K562 (cell line): ENCODE data around the gene ARFGEF3. TPM values are rescaled to one million over a fixed set of nuclear protein-coding genes. Genes with fewer than 3 reads are reported as not detected.

ENCODE experiments used
- ATF1 ChIP-seq, 2 experiments: fragments of 450-650 bp in 1 of 2; IDR thresholded peaks; 2 replicates each; pipeline ENCODE4 v1.6.1; 2016; ENCODE audit warnings: missing compliant biosample characterization in 1 of 2, missing genetic modification characterization in 1 of 2
- KDM5B ChIP-seq: fragments of 200-600 bp; sonication (generic); IDR thresholded peaks from 2 replicates; pipeline ENCODE4 v1.6.1; 2012; ENCODE audit warnings: low read depth, mild to moderate bottlenecking, moderate library complexity, low read length, control low read depth, inconsistent platforms; ENCODE audit not compliant: insufficient replicate concordance
- KLF6 ChIP-seq: fragments of 250-450 bp; sonication (Bioruptor Pico); IDR thresholded peaks from 2 replicates; pipeline ENCODE4 v1.4.0; 2020; ENCODE audit warnings: mild to moderate bottlenecking, moderate library complexity, borderline replicate concordance
- MTA2 ChIP-seq: fragments of 450-650 bp; IDR thresholded peaks from 2 replicates; pipeline ENCODE4 v1.6.1; 2016; ENCODE audit warnings: low read depth
- NCOA2 ChIP-seq, 2 experiments: fragments of 450-650 bp; IDR thresholded peaks; 2 replicates each; pipeline ENCODE4 v1.6.1; 2018; ENCODE audit warnings: mild to moderate bottlenecking in 2 of 2, moderate library complexity in 1 of 2; ENCODE audit not compliant: partially characterized antibody in 2 of 2
- NR4A1 ChIP-seq, 2 experiments: fragments of 250-450 bp in 1 of 2; fragments of 450-650 bp in 1 of 2; sonication (Bioruptor Pico) in 1 of 2; IDR thresholded peaks; 2 replicates each; pipeline versions ENCODE4 v1.4.0 to v1.6.1; 2016 to 2020; ENCODE audit warnings: mild to moderate bottlenecking in 2 of 2, missing compliant biosample characterization in 1 of 2, missing genetic modification characterization in 1 of 2, moderate library complexity in 1 of 2
- SETDB1 ChIP-seq: IDR thresholded peaks from one replicate; pipeline ENCODE4 v1.6.1; 2012; ENCODE audit warnings: low read length, control low read depth, inconsistent platforms
- TOE1 ChIP-seq, 2 experiments: fragments of 450-650 bp in 1 of 2; sonication (generic) in 1 of 2; formaldehyde crosslinking in 1 of 2; IDR thresholded peaks; 2 replicates each; pipeline versions ENCODE4 v1.7.1 to v1.8.0; 2016 to 2022; ENCODE audit warnings: borderline replicate concordance in 2 of 2, mild to moderate bottlenecking in 2 of 2, antibody characterized with exemption in 1 of 2, inconsistent platforms in 1 of 2, low read depth in 1 of 2, missing genetic modification reagents in 1 of 2, moderate library complexity in 1 of 2
- ZNF586 ChIP-seq: fragments of 450-650 bp; formaldehyde crosslinking; conservative IDR thresholded peaks from 2 replicates; pipeline ENCODE4 v1.4.0; 2020; ENCODE audit warnings: mild to moderate bottlenecking, moderate library complexity
- polyA plus RNA-seq, 8 experiments: library from polyadenylated mRNA; depleted of rRNA in 4 of 8; stranded (reverse) in 5 of 8; unstranded in 3 of 8; fragments of >200 nt; fragmentation: Nextera tagmentation in 2 of 8; fragmentation: Illumina TruSeq in 1 of 8; extraction: Ambion mirVana in 2 of 8; extraction: Trizol in 1 of 8; gene quantifications; 2 replicates each; pipeline versions ENCODE4 v1.2.1 to v1.2.3, GENCODE V29; 2011 to 2014; ENCODE audit warnings: inconsistent platforms in 1 of 8, missing spikeins in 1 of 8
- total RNA-seq, 7 experiments: library from RNA; depleted of rRNA in 6 of 7; stranded (reverse); fragments of >200 nt in 6 of 7; fragmentation: Illumina TruSeq in 2 of 7; extraction: Trizol in 2 of 7; gene quantifications; 2 replicates each; pipeline versions ENCODE4 v1.2.1 to v1.2.3, GENCODE V29; 2011 to 2021; ENCODE audit warnings: low replicate concordance in 1 of 7
- TF ChIP-seq, protein P1 (sequence below): fragments of 450-650 bp; formaldehyde crosslinking; IDR thresholded peaks from 2 replicates; pipeline ENCODE4 v1.4.0; 2020; ENCODE audit warnings: mild to moderate bottlenecking, mixed read lengths
- TF ChIP-seq, protein P2 (sequence below): fragments of 450-650 bp; IDR thresholded peaks from 2 replicates; pipeline ENCODE4 v1.6.1; 2016; ENCODE audit warnings: low read depth, mild to moderate bottlenecking, moderate library complexity
- TF ChIP-seq, protein P3 (sequence below): fragments of 450-650 bp; IDR thresholded peaks from 2 replicates; pipeline ENCODE4 v1.6.1; 2016; ENCODE audit warnings: mild to moderate bottlenecking, moderate library complexity

ARFGEF3 gene
- total and polyA plus RNA-seq, 9 of the 15 experiments (the other 6 are each of a cell fraction or from before 2014, with no cell fraction given) = under 0.01 to 0.02 TPM; not detected in 7

DNA sequence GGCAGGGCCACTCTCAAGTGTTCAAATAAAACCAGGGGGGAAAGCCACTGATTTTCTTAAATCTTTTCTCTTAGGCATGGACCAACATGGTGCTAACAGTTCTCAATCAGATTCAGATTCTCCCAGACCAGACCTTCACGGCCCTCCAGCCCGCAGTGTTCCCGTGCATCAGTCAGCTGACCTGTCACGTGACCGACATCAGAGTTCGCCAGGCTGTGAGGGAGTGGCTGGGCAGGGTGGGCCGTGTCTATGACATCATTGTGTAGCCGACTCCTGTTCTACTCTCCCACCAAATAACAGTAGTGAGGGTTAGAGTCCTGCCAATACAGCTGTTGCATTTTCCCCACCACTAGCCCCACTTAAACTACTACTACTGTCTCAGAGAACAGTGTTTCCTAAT, 174.5 kb downstream of the ARFGEF3 start (continued):
- TF ChIP-seq KLF6 (peak; percentile 63; the same call in 1 of the 2 replicates), ATF1 (CRISPR knock-in tag; IDR thresholded peaks at IDR 0.05) (no peak), ATF1 (tag; IDR thresholded peaks at IDR 0.05) (peak; percentile 44; the same call in 1 of the 2 replicates), TOE1 (IDR thresholded peaks at IDR 0.05; ENCODE audit: borderline replicate concordance) (peak; percentile 98), TOE1 (CRISPR knock-in tag; IDR thresholded peaks at IDR 0.05; ENCODE audit: borderline replicate concordance, low read depth) (no peak), SETDB1 (no peak), KDM5B (no peak), NCOA2 (IDR thresholded peaks at IDR 0.05; ENCODE audit: partially characterized antibody in 2 of 2) (no peak), ZNF586 (CRISPR knock-in tag) (no peak), MTA2 (no peak), NR4A1 (CRISPR knock-in tag; IDR thresholded peaks at IDR 0.05) (0 out of 2 replicates have a peak, but pooled peaks have one; percentile 51), NR4A1 (tag; IDR thresholded peaks at IDR 0.05) (no peak)
- TF ChIP-seq, protein P1, sequence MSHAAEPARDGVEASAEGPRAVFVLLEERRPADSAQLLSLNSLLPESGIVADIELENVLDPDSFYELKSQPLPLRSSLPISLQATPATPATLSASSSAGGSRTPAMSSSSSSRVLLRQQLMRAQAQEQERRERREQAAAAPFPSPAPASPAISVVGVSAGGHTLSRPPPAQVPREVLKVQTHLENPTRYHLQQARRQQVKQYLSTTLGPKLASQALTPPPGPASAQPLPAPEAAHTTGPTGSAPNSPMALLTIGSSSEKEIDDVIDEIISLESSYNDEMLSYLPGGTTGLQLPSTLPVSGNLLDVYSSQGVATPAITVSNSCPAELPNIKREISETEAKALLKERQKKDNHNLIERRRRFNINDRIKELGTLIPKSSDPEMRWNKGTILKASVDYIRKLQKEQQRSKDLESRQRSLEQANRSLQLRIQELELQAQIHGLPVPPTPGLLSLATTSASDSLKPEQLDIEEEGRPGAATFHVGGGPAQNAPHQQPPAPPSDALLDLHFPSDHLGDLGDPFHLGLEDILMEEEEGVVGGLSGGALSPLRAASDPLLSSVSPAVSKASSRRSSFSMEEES = peak; percentile 99
- TF ChIP-seq, protein P2, sequence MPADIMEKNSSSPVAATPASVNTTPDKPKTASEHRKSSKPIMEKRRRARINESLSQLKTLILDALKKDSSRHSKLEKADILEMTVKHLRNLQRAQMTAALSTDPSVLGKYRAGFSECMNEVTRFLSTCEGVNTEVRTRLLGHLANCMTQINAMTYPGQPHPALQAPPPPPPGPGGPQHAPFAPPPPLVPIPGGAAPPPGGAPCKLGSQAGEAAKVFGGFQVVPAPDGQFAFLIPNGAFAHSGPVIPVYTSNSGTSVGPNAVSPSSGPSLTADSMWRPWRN = no peak
- TF ChIP-seq, protein P3, sequence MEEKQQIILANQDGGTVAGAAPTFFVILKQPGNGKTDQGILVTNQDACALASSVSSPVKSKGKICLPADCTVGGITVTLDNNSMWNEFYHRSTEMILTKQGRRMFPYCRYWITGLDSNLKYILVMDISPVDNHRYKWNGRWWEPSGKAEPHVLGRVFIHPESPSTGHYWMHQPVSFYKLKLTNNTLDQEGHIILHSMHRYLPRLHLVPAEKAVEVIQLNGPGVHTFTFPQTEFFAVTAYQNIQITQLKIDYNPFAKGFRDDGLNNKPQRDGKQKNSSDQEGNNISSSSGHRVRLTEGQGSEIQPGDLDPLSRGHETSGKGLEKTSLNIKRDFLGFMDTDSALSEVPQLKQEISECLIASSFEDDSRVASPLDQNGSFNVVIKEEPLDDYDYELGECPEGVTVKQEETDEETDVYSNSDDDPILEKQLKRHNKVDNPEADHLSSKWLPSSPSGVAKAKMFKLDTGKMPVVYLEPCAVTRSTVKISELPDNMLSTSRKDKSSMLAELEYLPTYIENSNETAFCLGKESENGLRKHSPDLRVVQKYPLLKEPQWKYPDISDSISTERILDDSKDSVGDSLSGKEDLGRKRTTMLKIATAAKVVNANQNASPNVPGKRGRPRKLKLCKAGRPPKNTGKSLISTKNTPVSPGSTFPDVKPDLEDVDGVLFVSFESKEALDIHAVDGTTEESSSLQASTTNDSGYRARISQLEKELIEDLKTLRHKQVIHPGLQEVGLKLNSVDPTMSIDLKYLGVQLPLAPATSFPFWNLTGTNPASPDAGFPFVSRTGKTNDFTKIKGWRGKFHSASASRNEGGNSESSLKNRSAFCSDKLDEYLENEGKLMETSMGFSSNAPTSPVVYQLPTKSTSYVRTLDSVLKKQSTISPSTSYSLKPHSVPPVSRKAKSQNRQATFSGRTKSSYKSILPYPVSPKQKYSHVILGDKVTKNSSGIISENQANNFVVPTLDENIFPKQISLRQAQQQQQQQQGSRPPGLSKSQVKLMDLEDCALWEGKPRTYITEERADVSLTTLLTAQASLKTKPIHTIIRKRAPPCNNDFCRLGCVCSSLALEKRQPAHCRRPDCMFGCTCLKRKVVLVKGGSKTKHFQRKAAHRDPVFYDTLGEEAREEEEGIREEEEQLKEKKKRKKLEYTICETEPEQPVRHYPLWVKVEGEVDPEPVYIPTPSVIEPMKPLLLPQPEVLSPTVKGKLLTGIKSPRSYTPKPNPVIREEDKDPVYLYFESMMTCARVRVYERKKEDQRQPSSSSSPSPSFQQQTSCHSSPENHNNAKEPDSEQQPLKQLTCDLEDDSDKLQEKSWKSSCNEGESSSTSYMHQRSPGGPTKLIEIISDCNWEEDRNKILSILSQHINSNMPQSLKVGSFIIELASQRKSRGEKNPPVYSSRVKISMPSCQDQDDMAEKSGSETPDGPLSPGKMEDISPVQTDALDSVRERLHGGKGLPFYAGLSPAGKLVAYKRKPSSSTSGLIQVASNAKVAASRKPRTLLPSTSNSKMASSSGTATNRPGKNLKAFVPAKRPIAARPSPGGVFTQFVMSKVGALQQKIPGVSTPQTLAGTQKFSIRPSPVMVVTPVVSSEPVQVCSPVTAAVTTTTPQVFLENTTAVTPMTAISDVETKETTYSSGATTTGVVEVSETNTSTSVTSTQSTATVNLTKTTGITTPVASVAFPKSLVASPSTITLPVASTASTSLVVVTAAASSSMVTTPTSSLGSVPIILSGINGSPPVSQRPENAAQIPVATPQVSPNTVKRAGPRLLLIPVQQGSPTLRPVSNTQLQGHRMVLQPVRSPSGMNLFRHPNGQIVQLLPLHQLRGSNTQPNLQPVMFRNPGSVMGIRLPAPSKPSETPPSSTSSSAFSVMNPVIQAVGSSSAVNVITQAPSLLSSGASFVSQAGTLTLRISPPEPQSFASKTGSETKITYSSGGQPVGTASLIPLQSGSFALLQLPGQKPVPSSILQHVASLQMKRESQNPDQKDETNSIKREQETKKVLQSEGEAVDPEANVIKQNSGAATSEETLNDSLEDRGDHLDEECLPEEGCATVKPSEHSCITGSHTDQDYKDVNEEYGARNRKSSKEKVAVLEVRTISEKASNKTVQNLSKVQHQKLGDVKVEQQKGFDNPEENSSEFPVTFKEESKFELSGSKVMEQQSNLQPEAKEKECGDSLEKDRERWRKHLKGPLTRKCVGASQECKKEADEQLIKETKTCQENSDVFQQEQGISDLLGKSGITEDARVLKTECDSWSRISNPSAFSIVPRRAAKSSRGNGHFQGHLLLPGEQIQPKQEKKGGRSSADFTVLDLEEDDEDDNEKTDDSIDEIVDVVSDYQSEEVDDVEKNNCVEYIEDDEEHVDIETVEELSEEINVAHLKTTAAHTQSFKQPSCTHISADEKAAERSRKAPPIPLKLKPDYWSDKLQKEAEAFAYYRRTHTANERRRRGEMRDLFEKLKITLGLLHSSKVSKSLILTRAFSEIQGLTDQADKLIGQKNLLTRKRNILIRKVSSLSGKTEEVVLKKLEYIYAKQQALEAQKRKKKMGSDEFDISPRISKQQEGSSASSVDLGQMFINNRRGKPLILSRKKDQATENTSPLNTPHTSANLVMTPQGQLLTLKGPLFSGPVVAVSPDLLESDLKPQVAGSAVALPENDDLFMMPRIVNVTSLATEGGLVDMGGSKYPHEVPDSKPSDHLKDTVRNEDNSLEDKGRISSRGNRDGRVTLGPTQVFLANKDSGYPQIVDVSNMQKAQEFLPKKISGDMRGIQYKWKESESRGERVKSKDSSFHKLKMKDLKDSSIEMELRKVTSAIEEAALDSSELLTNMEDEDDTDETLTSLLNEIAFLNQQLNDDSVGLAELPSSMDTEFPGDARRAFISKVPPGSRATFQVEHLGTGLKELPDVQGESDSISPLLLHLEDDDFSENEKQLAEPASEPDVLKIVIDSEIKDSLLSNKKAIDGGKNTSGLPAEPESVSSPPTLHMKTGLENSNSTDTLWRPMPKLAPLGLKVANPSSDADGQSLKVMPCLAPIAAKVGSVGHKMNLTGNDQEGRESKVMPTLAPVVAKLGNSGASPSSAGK = peak; percentile 59
